H9 (cell line): Measurements from ENCODE around the gene EFNB3. TPM values are rescaled to one million over a fixed set of nuclear protein-coding genes. Genes with fewer than 3 reads are reported as not detected.

Experiments used
- DNase-seq: peaks from one replicate; pipeline ENCODE4 v3.0.0-alpha.2; 2017
- H2AFZ ChIP-seq: one replicate; pipeline ENCODE4 v1.6.1; 2013; ENCODE audit warnings: mild to moderate bottlenecking, low read length, control low read depth, moderate library complexity
- H2AK5ac ChIP-seq: 2 replicates; pipeline ENCODE4 v1.6.1; 2013; ENCODE audit warnings: low read length, control low read depth, mixed read lengths; ENCODE audit not compliant: insufficient read length
- H2BK120ac ChIP-seq: one replicate; pipeline ENCODE4 v1.6.1; 2013; ENCODE audit warnings: low read depth, mild to moderate bottlenecking, low read length, control low read depth, inconsistent platforms; ENCODE audit not compliant: poor library complexity, severe bottlenecking
- H2BK12ac ChIP-seq: 2 replicates; pipeline ENCODE4 v1.6.1; 2013; ENCODE audit warnings: low read length, control low read depth, mixed read lengths, low read depth; ENCODE audit not compliant: insufficient read length
- H2BK15ac ChIP-seq: 2 replicates; pipeline ENCODE4 v1.6.1; 2013; ENCODE audit warnings: low read depth, low read length, control low read depth
- H2BK20ac ChIP-seq: one replicate; pipeline ENCODE4 v1.6.1; 2013; ENCODE audit warnings: low read depth, mild to moderate bottlenecking, low read length, control low read depth, inconsistent platforms; ENCODE audit not compliant: poor library complexity, severe bottlenecking
- H2BK5ac ChIP-seq: 2 replicates; pipeline ENCODE4 v1.6.1; 2013; ENCODE audit warnings: low read length, control low read depth, mixed read lengths; ENCODE audit not compliant: insufficient read length
- H3K14ac ChIP-seq: 2 replicates; pipeline ENCODE4 v1.6.1; 2013; ENCODE audit warnings: low read length, control low read depth; ENCODE audit not compliant: insufficient read depth
- H3K18ac ChIP-seq: 2 replicates; pipeline ENCODE4 v1.6.1; 2013; ENCODE audit warnings: low read depth, mild to moderate bottlenecking, mixed read lengths, low read length, control low read depth; ENCODE audit not compliant: insufficient read length
- H3K23ac ChIP-seq: 2 replicates; pipeline ENCODE4 v1.6.1; 2013; ENCODE audit warnings: low read length, control low read depth, mixed read lengths, low read depth; ENCODE audit not compliant: insufficient read length
- H3K23me2 ChIP-seq: 2 replicates; pipeline ENCODE4 v1.6.1; 2013; ENCODE audit warnings: low read depth, mild to moderate bottlenecking, mixed read lengths, low read length, control low read depth; ENCODE audit not compliant: insufficient read length, poor library complexity, severe bottlenecking
- H3K27ac ChIP-seq: 2 replicates; pipeline ENCODE4 v1.5.1; 2013; ENCODE audit warnings: low read length, control low read depth, mixed read lengths, low read depth; ENCODE audit not compliant: insufficient read length
- H3K27me3 ChIP-seq: 2 replicates; pipeline ENCODE4 v1.6.1; 2013; ENCODE audit warnings: low read length, control low read depth, inconsistent platforms; ENCODE audit not compliant: insufficient read depth
- H3K4ac ChIP-seq: 2 replicates; pipeline ENCODE4 v1.6.1; 2013; ENCODE audit warnings: low read depth, mild to moderate bottlenecking, control low read depth, inconsistent platforms, low read length, moderate library complexity
- H3K4me1 ChIP-seq: 2 replicates; pipeline ENCODE4 v1.6.1; 2013; ENCODE audit warnings: low read length, control low read depth, inconsistent platforms; ENCODE audit not compliant: insufficient read depth
- H3K4me2 ChIP-seq: 2 replicates; pipeline ENCODE4 v1.6.1; 2013; ENCODE audit warnings: low read length, control low read depth, mixed read lengths; ENCODE audit not compliant: insufficient read length, insufficient read depth
- H3K56ac ChIP-seq: 2 replicates; pipeline ENCODE4 v1.6.1; 2013; ENCODE audit warnings: low read depth, mild to moderate bottlenecking, mixed read lengths, low read length, control low read depth; ENCODE audit not compliant: insufficient read length
- H3K79me1 ChIP-seq: 2 replicates; pipeline ENCODE4 v1.6.1; 2013; ENCODE audit warnings: low read depth, mild to moderate bottlenecking, moderate library complexity, low read length, control low read depth, inconsistent platforms; ENCODE audit not compliant: insufficient read depth, poor library complexity, severe bottlenecking
- H3K79me2 ChIP-seq: 2 replicates; pipeline ENCODE4 v1.6.1; 2013; ENCODE audit warnings: low read length, control low read depth, inconsistent platforms; ENCODE audit not compliant: insufficient read depth
- H3K9ac ChIP-seq: 2 replicates; pipeline ENCODE4 v1.6.1; 2013; ENCODE audit warnings: low read length, control low read depth, mixed read lengths; ENCODE audit not compliant: insufficient read length; ENCODE audit errors: extremely low read depth
- H3K9me3 ChIP-seq: one replicate; pipeline ENCODE4 v1.6.1; 2013; ENCODE audit warnings: low read depth, low read length, inconsistent platforms; ENCODE audit not compliant: control insufficient read depth
- H3T11ph ChIP-seq: one replicate; pipeline ENCODE4 v1.6.1; 2013; ENCODE audit warnings: mild to moderate bottlenecking, low read length, control low read depth, inconsistent platforms
- H4K20me1 ChIP-seq: one replicate; pipeline ENCODE4 v1.6.1; 2013; ENCODE audit not compliant: control insufficient read depth, insufficient read length, insufficient read depth
- H4K5ac ChIP-seq: 2 replicates; pipeline ENCODE4 v1.6.1; 2013; ENCODE audit warnings: low read depth, mild to moderate bottlenecking, mixed read lengths, low read length, control low read depth; ENCODE audit not compliant: insufficient read length
- H4K8ac ChIP-seq: replicated peaks from 2 replicates; pipeline ENCODE4 v1.6.1; 2013; ENCODE audit warnings: low read length, control low read depth, mixed read lengths, low read depth; ENCODE audit not compliant: insufficient read length
- H4K91ac ChIP-seq: 2 replicates; pipeline ENCODE4 v1.6.1; 2013; ENCODE audit warnings: low read depth, mild to moderate bottlenecking, moderate library complexity, mixed read lengths, low read length, control low read depth; ENCODE audit not compliant: insufficient read length
- H3K27ac Mint-ChIP-seq, 3 experiments: 2 replicates in 2 of 3; 3 replicates in 1 of 3; pipeline ENCODE4 v1.8.0; 2020 to 2021; ENCODE audit warnings: mixed read lengths in 3 of 3, mild to moderate bottlenecking in 1 of 3, moderate library complexity in 1 of 3
- H3K27me3 Mint-ChIP-seq: 2 replicates; pipeline ENCODE4 v1.8.0; 2021; ENCODE audit warnings: low read depth, mild to moderate bottlenecking, moderate library complexity, mixed read lengths
- H3K36me3 Mint-ChIP-seq, 3 experiments: 2 replicates in 2 of 3; 3 replicates in 1 of 3; pipeline ENCODE4 v1.8.0; 2020 to 2021; ENCODE audit warnings: low read depth in 3 of 3, mixed read lengths in 3 of 3; ENCODE audit not compliant: insufficient read depth in 1 of 3
- H3K4me1 Mint-ChIP-seq, 2 experiments: 2 replicates each; pipeline ENCODE4 v1.8.0; 2020; ENCODE audit warnings: mixed read lengths in 2 of 2
- H3K4me3 Mint-ChIP-seq, 2 experiments: 2 replicates in 1 of 2; 3 replicates in 1 of 2; pipeline ENCODE4 v1.8.0; 2020 to 2021; ENCODE audit warnings: mild to moderate bottlenecking in 2 of 2, mixed read lengths in 2 of 2, moderate library complexity in 1 of 2
- H3K9me3 Mint-ChIP-seq, 2 experiments: 2 replicates in 1 of 2; 3 replicates in 1 of 2; pipeline ENCODE4 v1.8.0; 2020; ENCODE audit warnings: mild to moderate bottlenecking in 2 of 2, mixed read lengths in 2 of 2, moderate library complexity in 1 of 2
- WGBS: extraction: QIAGEN DNeasy Blood & Tissue Kit; methylation state at CpG from one replicate; pipeline ENCODE4 v1.1.7; 2013; ENCODE audit warnings: missing lambda C conversion rate, low lambda C conversion rate, mixed read lengths; ENCODE audit not compliant: insufficient read length; ENCODE audit errors: extremely low coverage; 5-methylcytosine and 5-hydroxymethylcytosine counted together
- total RNA-seq: library from RNA; stranded (reverse); gene quantifications from 2 replicates; pipeline ENCODE4 v1.2.1, GENCODE V29; 2021
- TF ChIP-seq, protein P1 (sequence below): fragments of 200-600 bp; sonication (generic); conservative IDR thresholded peaks from 3 replicates; pipeline ENCODE4 v1.8.0; 2021; ENCODE audit warnings: antibody characterized with exemption, mild to moderate bottlenecking

Gene EFNB3
- total RNA-seq, 1 experiment from 2014 or later, result 11.3 TPM

GRCh38 chr17:7755095-7755890 lies 50.3 kb downstream of the EFNB3 start:
- Histone ChIP-seq H3K4me1 (no peaks in the 10 kb centered on the region), H3K18ac (no peak overlapping the region), H2BK120ac (no peak overlapping the region), H3K56ac (no peak overlapping the region), H3K4me2 (no peak overlapping the region), H2AK5ac (no peak overlapping the region), H2BK20ac (no peak overlapping the region), H3K23me2 (no peaks in the 10 kb centered on the region), H3K79me2 (no peaks in the 10 kb centered on the region), H2BK15ac (no peak overlapping the region), H4K91ac (no peak overlapping the region), H3K9ac (no peak overlapping the region), H4K8ac (no peak overlapping the region), H4K20me1 (no peaks in the 10 kb centered on the region), H3K79me1 (no peaks in the 10 kb centered on the region), H2BK5ac (no peak overlapping the region), H3K4ac (no peak overlapping the region), H2BK12ac (no peak overlapping the region), H3K27me3 (no peaks in the 10 kb centered on the region), H3K14ac (no peak overlapping the region), H3K9me3 (no peaks in the 10 kb centered on the region), H2AFZ (no peak overlapping the region), H4K5ac (peak overlapping the region; percentile 18), H3K27ac (no peak overlapping the region), H3K23ac (no peak overlapping the region), H3T11ph (no peak overlapping the region)
- H3K4me1 Mint-ChIP-seq, result peaks cover 6 to 8% of the 10 kb centered on the region in 2 experiments
- DNase-seq, result no peak
- peaks cover 13% of the 10 kb centered on the region for H3K27me3 Mint-ChIP-seq
- TF ChIP-seq, protein P1, sequence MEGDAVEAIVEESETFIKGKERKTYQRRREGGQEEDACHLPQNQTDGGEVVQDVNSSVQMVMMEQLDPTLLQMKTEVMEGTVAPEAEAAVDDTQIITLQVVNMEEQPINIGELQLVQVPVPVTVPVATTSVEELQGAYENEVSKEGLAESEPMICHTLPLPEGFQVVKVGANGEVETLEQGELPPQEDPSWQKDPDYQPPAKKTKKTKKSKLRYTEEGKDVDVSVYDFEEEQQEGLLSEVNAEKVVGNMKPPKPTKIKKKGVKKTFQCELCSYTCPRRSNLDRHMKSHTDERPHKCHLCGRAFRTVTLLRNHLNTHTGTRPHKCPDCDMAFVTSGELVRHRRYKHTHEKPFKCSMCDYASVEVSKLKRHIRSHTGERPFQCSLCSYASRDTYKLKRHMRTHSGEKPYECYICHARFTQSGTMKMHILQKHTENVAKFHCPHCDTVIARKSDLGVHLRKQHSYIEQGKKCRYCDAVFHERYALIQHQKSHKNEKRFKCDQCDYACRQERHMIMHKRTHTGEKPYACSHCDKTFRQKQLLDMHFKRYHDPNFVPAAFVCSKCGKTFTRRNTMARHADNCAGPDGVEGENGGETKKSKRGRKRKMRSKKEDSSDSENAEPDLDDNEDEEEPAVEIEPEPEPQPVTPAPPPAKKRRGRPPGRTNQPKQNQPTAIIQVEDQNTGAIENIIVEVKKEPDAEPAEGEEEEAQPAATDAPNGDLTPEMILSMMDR, result no peak
- H3K9me3 Mint-ChIP-seq, result no peaks in the 10 kb centered on the region
- H3K27ac Mint-ChIP-seq, result peak overlapping the region in 2 of 3 experiments; percentile 27 to 41; a peak in 2 of 7 replicates
- WGBS, result no CpG with 5 or more reads among the region's 9 CpGs
- no peaks in the 10 kb centered on the region; a peak in 1 of 7 replicates for H3K36me3 Mint-ChIP-seq
- H3K4me3 Mint-ChIP-seq, result no peak overlapping the region; a peak in 1 of 5 replicates
